Fibroblast of lung (primary cell): ENCODE data around the gene TAS1R1. TPM values are rescaled to one million over a fixed set of nuclear protein-coding genes. Genes with fewer than 3 reads are reported as not detected.

Experiments used
- DNase-seq, 2 donors: peaks; one replicate each; pipeline versions ENCODE4 v3.0.0 to v3.0.0-alpha.2; 2010; ENCODE audit warnings: low read depth in 2 of 2
- H2AFZ ChIP-seq: 2 replicates; pipeline ENCODE4 v1.5.1; 2012; ENCODE audit warnings: low read length, control low read depth, inconsistent platforms
- H3K27ac ChIP-seq: 2 replicates; pipeline ENCODE4 v1.5.1; 2011; ENCODE audit warnings: low read length, control low read depth; ENCODE audit not compliant: insufficient read depth
- H3K27me3 ChIP-seq: 2 replicates; pipeline ENCODE4 v1.5.1; 2011; ENCODE audit warnings: mild to moderate bottlenecking, low read length; ENCODE audit not compliant: control insufficient read depth, insufficient read depth
- H3K36me3 ChIP-seq: 2 replicates; pipeline ENCODE4 v1.5.1; 2011; ENCODE audit warnings: low read length; ENCODE audit not compliant: control insufficient read depth, insufficient read depth
- H3K4me1 ChIP-seq: 2 replicates; pipeline ENCODE4 v1.5.1; 2011; ENCODE audit warnings: low read length; ENCODE audit not compliant: control insufficient read depth, insufficient read depth; ENCODE audit errors: extremely low read depth
- H3K4me2 ChIP-seq: 2 replicates; pipeline ENCODE4 v1.5.1; 2011; ENCODE audit warnings: low read length, control low read depth; ENCODE audit not compliant: insufficient read depth; ENCODE audit errors: extremely low read depth
- H3K4me3 ChIP-seq, 4 experiments: fragments of 200-600 bp in 1 of 4; sonication (generic) in 1 of 4; replicated peaks in 1 of 4; 2 replicates each; pipeline ENCODE4 v1.5.1; 2011 to 2016; ENCODE audit warnings: low read length in 4 of 4, low read depth in 3 of 4, mild to moderate bottlenecking in 3 of 4, control low read depth in 2 of 4, inconsistent platforms in 1 of 4, mixed read lengths in 1 of 4; ENCODE audit not compliant: insufficient read depth in 1 of 4; ENCODE audit errors: control extremely low read depth in 1 of 4
- H3K79me2 ChIP-seq: 2 replicates; pipeline ENCODE4 v1.5.1; 2012; ENCODE audit warnings: mild to moderate bottlenecking, low read length, inconsistent platforms; ENCODE audit not compliant: control insufficient read depth, insufficient read depth
- H3K9ac ChIP-seq: 2 replicates; pipeline ENCODE4 v1.5.1; 2011; ENCODE audit warnings: mild to moderate bottlenecking, low read length, control low read depth; ENCODE audit not compliant: insufficient read depth
- H3K9me3 ChIP-seq: 2 replicates; pipeline ENCODE4 v1.5.1; 2012; ENCODE audit warnings: low read depth, low read length; ENCODE audit not compliant: control insufficient read depth, insufficient read depth
- H4K20me1 ChIP-seq: 2 replicates; pipeline ENCODE4 v1.5.1; 2011; ENCODE audit warnings: low read length; ENCODE audit not compliant: control insufficient read depth, insufficient read depth; ENCODE audit errors: extremely low read depth
- EZH2 ChIP-seq: IDR thresholded peaks from 2 replicates; pipeline ENCODE4 v1.5.1; 2012; ENCODE audit warnings: low read length, control low read depth, mild to moderate bottlenecking; ENCODE audit errors: missing control alignments
- polyA plus RNA-seq, 2 donors: library from polyadenylated mRNA; depleted of rRNA in 1 of 2; stranded (reverse) in 1 of 2; unstranded in 1 of 2; fragments of >200 nt; gene quantifications; 2 replicates each; pipeline ENCODE4 v1.2.1, GENCODE V29; 2011 to 2012; ENCODE audit warnings: missing spikeins in 1 of 2
- total RNA-seq: library from RNA; depleted of rRNA; stranded (reverse); fragments of >200 nt; gene quantifications from 2 replicates; pipeline ENCODE4 v1.2.1, GENCODE V29; 2014
- TF ChIP-seq, protein P1 (sequence below), 2 donors: IDR thresholded peaks in 1 of 2; conservative IDR thresholded peaks in 1 of 2; 1 replicate in 1 of 2; 2 replicates in 1 of 2; pipeline ENCODE4 v1.5.1; 2011 to 2012; ENCODE audit warnings: low read length in 2 of 2, control low read depth in 1 of 2, inconsistent platforms in 1 of 2, low read depth in 1 of 2, mild to moderate bottlenecking in 1 of 2

Gene TAS1R1
- total and polyA plus RNA-seq, 2 donors (not counting 1 experiment from before 2014, with no cell fraction given), result 0.10 to 0.17 TPM

DNA sequence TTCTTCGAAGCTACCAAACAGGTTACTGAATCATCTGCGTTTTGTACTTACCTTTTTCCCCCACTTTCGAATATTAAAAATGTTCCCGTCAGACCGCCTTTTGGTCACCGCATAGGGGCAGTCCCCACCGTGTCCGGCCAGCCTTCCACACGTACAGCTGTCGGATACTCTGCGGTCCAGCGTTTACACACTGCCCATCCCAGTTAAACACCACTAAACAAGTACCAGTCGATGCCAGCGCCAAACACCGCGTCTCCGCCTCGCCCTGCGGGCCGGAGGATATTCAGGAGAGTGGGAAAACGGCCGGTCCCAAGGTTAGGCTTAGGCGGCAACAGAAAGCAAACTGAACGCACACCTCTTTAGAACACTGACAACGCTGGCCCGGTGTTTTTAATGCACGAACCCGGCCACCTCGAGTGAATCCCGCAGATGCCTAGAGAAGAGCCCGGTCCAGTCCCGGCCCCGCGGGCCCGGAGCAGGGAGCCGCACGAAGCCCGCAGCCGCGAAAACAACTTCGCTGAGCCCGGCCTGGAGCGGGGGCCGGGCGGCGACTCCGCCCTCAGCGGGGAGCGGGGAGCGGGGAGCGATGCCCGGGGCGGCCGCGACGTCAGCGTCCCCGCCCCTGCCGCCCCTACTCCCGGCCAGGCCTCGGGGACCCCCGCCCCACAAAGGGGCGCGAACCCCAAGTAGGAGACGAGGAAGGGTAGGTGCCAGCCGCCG lies 57.7 kb downstream of the TAS1R1 start:
- TF ChIP-seq EZH2, result no peak
- TF ChIP-seq, protein P1, sequence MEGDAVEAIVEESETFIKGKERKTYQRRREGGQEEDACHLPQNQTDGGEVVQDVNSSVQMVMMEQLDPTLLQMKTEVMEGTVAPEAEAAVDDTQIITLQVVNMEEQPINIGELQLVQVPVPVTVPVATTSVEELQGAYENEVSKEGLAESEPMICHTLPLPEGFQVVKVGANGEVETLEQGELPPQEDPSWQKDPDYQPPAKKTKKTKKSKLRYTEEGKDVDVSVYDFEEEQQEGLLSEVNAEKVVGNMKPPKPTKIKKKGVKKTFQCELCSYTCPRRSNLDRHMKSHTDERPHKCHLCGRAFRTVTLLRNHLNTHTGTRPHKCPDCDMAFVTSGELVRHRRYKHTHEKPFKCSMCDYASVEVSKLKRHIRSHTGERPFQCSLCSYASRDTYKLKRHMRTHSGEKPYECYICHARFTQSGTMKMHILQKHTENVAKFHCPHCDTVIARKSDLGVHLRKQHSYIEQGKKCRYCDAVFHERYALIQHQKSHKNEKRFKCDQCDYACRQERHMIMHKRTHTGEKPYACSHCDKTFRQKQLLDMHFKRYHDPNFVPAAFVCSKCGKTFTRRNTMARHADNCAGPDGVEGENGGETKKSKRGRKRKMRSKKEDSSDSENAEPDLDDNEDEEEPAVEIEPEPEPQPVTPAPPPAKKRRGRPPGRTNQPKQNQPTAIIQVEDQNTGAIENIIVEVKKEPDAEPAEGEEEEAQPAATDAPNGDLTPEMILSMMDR (conservative IDR thresholded peaks at IDR 0.05 in 1 of 2, IDR thresholded peaks at IDR 0.05 in 1 of 2; ENCODE audit: low read depth in 1 of 2, low read length in 2 of 2), result no peak
- Histone ChIP-seq H3K36me3 (no peaks in the 10 kb centered on the region), H3K4me2 (peak overlapping the region; percentile 84), H2AFZ (peak overlapping the region; percentile 95), H3K4me1 (peaks cover 3% of the 10 kb centered on the region), H3K9me3 (no peaks in the 10 kb centered on the region), H3K27ac (peak overlapping the region; percentile 78), H3K79me2 (peaks cover 32% of the 10 kb centered on the region), H3K9ac (peak overlapping the region; percentile 69), H4K20me1 (no peaks in the 10 kb centered on the region), H3K4me3 (peak overlapping the region; percentile 69 to 97 (median 82)), H3K27me3 (no peaks in the 10 kb centered on the region)
- DNase-seq, result peak; percentile 31 to 49

GRCh38 chr1:6613361-6614018 lies 58.4 kb downstream of the TAS1R1 start, which contains the start of gene PHF13:
PHF13 (plus strand) TSS chr1:6613731; CDS start chr1:6614067, 336 bp downstream.
- Histone ChIP-seq H4K20me1 (no peaks in the 10 kb centered on the region), H3K4me1 (peaks cover 3% of the 10 kb centered on the region), H3K36me3 (no peaks in the 10 kb centered on the region), H3K4me3 (peak within 1 kb of the TSS; percentile 69 to 97 (median 82)), H3K79me2 (peaks cover 38% of the 10 kb centered on the region), H3K9me3 (no peaks in the 10 kb centered on the region), H2AFZ (peak within 1 kb of the TSS; percentile 95), H3K27ac (peak within 1 kb of the TSS; percentile 78), H3K9ac (peak within 1 kb of the TSS; percentile 76), H3K27me3 (no peaks in the 10 kb centered on the region), H3K4me2 (peak within 1 kb of the TSS; percentile 84)
- TF ChIP-seq, protein P1 (conservative IDR thresholded peaks at IDR 0.05 in 1 of 2, IDR thresholded peaks at IDR 0.05 in 1 of 2; ENCODE audit: low read depth in 1 of 2, low read length in 2 of 2), result no peak
- TF ChIP-seq EZH2, result no peak
- peak; percentile 98 to 99 for DNase-seq
